Measurements from ENCODE around the gene ESRRA.

GRCh38 chr11:64364435-64364834 lies 59.1 kb downstream of the ESRRA start:
- TF ChIP-seq TAF1 (IDR thresholded peaks at IDR 0.05; ENCODE audit: low read depth, low read length) (no peak), POLR2A (IDR thresholded peaks at IDR 0.05; ENCODE audit: low read depth, low read length) (no peak), POLR2AphosphoS5 (IDR thresholded peaks at IDR 0.05; ENCODE audit: low read depth, low read length) (no peak), POU2F2 (IDR thresholded peaks at IDR 0.05; ENCODE audit: low read depth, low read length) (no peak)
